NCI-H1105 treated with DMSO at 0.1 percent for 48 hours (cell line): ENCODE data around the gene HPRT1.

Experiments used
- DNase-seq: peaks from one replicate; lab custom pipeline; 2025; lab: John Stamatoyannopoulos, UW

HPRT1 gene

GRCh38 chrX:134544135-134544512, 84.2 kb downstream of the HPRT1 start:
- no peak for DNase-seq

GRCh38 chrX:134544513-134545151, 84.7 kb downstream of the HPRT1 start:
- DNase-seq, result no peak

- no peak for DNase-seq
These were observed 85.5 kb downstream of the HPRT1 start for GRCh38 chrX:134545510-134545909.

GRCh38 chrX:134546187-134546586, 86.2 kb downstream of the HPRT1 start:
- DNase-seq, result no peak

GRCh38 chrX:134547047-134547679, 87.2 kb downstream of the HPRT1 start:
- DNase-seq, result no peak

- DNase-seq, result peak; percentile 11
These were observed 88.6 kb downstream of the HPRT1 start for GRCh38 chrX:134548257-134549201.
